OCI-LY7 (cell line): Measurements from ENCODE around the gene SYT13.

Experiments
- EZH2phosphoT487 ChIP-seq: fragments of 200-600 bp; sonication (generic); IDR thresholded peaks from 2 replicates; pipeline ENCODE4 v1.6.1; 2018; ENCODE audit warnings: low read depth, borderline replicate concordance, mild to moderate bottlenecking, mixed run types, antibody characterized with exemption, low read length, moderate library complexity, mixed read lengths
- TF ChIP-seq, protein P1 (sequence below): fragments of 200-600 bp; sonication (generic); conservative IDR thresholded peaks from 2 replicates; pipeline ENCODE4 v1.5.1; 2014; ENCODE audit warnings: mild to moderate bottlenecking, antibody characterized with exemption, low read length, moderate library complexity, mixed read lengths

DNA sequence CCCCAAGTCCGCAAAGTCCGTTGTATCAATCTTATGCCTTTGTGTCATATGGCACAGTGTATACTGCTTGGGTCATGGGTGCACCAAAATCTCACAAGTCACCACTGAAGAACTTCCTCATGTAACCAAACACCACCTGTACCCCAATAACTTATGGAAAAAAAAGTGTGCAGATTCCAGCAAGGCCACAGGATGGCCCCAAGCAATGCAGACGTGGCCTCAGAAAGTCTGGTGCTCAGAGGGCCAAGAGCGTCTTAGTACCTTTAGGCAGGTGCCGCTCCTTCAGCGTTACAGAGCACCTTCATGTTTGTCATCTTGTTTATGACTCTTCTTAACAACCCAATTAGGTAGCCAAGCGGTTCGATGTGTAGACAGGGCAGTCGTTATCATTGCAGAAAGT is 74.4 kb downstream of the SYT13 start:
- TF ChIP-seq, protein P1, sequence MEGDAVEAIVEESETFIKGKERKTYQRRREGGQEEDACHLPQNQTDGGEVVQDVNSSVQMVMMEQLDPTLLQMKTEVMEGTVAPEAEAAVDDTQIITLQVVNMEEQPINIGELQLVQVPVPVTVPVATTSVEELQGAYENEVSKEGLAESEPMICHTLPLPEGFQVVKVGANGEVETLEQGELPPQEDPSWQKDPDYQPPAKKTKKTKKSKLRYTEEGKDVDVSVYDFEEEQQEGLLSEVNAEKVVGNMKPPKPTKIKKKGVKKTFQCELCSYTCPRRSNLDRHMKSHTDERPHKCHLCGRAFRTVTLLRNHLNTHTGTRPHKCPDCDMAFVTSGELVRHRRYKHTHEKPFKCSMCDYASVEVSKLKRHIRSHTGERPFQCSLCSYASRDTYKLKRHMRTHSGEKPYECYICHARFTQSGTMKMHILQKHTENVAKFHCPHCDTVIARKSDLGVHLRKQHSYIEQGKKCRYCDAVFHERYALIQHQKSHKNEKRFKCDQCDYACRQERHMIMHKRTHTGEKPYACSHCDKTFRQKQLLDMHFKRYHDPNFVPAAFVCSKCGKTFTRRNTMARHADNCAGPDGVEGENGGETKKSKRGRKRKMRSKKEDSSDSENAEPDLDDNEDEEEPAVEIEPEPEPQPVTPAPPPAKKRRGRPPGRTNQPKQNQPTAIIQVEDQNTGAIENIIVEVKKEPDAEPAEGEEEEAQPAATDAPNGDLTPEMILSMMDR: peak; percentile 42; the same call in 1 of the 2 replicates
- TF ChIP-seq EZH2phosphoT487: no peak
